Tibial nerve (tissue), 4 donors: ENCODE measurements around the gene OVOL2.

ENCODE experiments used
- EP300 ChIP-seq, 2 donors: sonication (generic); formaldehyde crosslinking; IDR thresholded peaks; one replicate each; pipeline ENCODE4 v1.6.1; 2017; ENCODE audit warnings: antibody characterized with exemption in 2 of 2, mild to moderate bottlenecking in 1 of 2
- POLR2A ChIP-seq, 2 donors: fragments of 450-650 bp; IDR thresholded peaks; one replicate each; pipeline ENCODE4 v1.6.1; 2017; ENCODE audit warnings: antibody characterized with exemption in 2 of 2, mild to moderate bottlenecking in 2 of 2, moderate library complexity in 2 of 2
- TF ChIP-seq, protein P1 (sequence below), 5 experiments: fragments of 200-600 bp in 3 of 5; fragments of 450-650 bp in 2 of 5; sonication (generic) in 3 of 5; IDR thresholded peaks; one replicate each; pipeline ENCODE4 v1.5.1; 2016 to 2019; ENCODE audit warnings: antibody characterized with exemption in 5 of 5, mild to moderate bottlenecking in 3 of 5, moderate library complexity in 2 of 5

DNA sequence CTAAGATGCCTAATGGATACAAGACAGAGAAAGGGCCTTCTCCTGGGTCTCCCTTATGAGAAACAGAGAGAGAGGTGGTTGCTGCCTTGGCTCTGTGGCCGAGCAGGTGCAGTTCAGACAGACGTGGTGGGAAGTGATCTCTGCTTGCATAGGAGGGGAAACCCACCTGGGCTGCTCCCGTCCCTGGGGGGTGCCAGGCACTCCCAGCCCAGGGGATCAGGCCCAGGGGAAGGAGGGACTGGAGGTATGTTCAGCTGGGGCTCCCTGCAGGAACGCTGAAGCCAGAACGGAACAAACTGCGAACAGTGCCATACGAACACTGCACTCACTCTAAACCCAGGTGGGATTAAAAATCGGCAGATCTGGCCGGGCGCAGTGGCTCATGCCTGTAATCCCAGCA, 35.7 kb upstream of the OVOL2 start:
- TF ChIP-seq POLR2A (IDR thresholded peaks at IDR 0.05) (no peak), EP300 (IDR thresholded peaks at IDR 0.05) (no peak)
- TF ChIP-seq, protein P1, sequence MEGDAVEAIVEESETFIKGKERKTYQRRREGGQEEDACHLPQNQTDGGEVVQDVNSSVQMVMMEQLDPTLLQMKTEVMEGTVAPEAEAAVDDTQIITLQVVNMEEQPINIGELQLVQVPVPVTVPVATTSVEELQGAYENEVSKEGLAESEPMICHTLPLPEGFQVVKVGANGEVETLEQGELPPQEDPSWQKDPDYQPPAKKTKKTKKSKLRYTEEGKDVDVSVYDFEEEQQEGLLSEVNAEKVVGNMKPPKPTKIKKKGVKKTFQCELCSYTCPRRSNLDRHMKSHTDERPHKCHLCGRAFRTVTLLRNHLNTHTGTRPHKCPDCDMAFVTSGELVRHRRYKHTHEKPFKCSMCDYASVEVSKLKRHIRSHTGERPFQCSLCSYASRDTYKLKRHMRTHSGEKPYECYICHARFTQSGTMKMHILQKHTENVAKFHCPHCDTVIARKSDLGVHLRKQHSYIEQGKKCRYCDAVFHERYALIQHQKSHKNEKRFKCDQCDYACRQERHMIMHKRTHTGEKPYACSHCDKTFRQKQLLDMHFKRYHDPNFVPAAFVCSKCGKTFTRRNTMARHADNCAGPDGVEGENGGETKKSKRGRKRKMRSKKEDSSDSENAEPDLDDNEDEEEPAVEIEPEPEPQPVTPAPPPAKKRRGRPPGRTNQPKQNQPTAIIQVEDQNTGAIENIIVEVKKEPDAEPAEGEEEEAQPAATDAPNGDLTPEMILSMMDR (IDR thresholded peaks at IDR 0.05) = no peak
